Osteoblast (primary cell): ENCODE measurements around the gene SIPA1L2. TPM values are rescaled to one million over a fixed set of nuclear protein-coding genes. Genes with fewer than 3 reads are reported as not detected.
A peak's percentile ranks its signal among the peaks of the same experiment; 100 is the strongest.

Experiments
- DNase-seq: peaks from one replicate; pipeline ENCODE4 v3.0.0; 2011; ENCODE audit warnings: low spot score, mixed read lengths; ENCODE audit not compliant: insufficient read length; ENCODE audit errors: missing footprints
- H2AFZ ChIP-seq: 2 replicates; pipeline ENCODE4 v1.6.0; 2011; ENCODE audit warnings: mild to moderate bottlenecking, low read length
- H3K27ac ChIP-seq: 2 replicates; pipeline ENCODE4 v1.5.1; 2011; ENCODE audit warnings: mild to moderate bottlenecking, low read depth, low read length, moderate library complexity
- H3K27me3 ChIP-seq: 2 replicates; pipeline ENCODE4 v1.6.0; 2012; ENCODE audit warnings: mild to moderate bottlenecking, control low read depth, inconsistent platforms, low read length, moderate library complexity; ENCODE audit not compliant: insufficient read depth
- H3K36me3 ChIP-seq: 2 replicates; pipeline ENCODE4 v1.5.1; 2011; ENCODE audit warnings: mild to moderate bottlenecking, low read length, control low read depth, moderate library complexity; ENCODE audit not compliant: insufficient read depth
- H3K4me1 ChIP-seq: 2 replicates; pipeline ENCODE4 v1.5.1; 2011; ENCODE audit warnings: mild to moderate bottlenecking, low read length, control low read depth, moderate library complexity; ENCODE audit not compliant: insufficient read depth
- H3K4me2 ChIP-seq: 2 replicates; pipeline ENCODE4 v1.6.0; 2011; ENCODE audit warnings: mild to moderate bottlenecking, low read length; ENCODE audit not compliant: insufficient read depth
- H3K4me3 ChIP-seq: fragments of 200-600 bp; sonication (generic); 3 replicates; pipeline ENCODE4 v1.5.1; 2012; ENCODE audit warnings: mild to moderate bottlenecking, low read length, inconsistent platforms; ENCODE audit not compliant: insufficient read depth
- H3K79me2 ChIP-seq: 2 replicates; pipeline ENCODE4 v1.6.0; 2012; ENCODE audit warnings: mild to moderate bottlenecking, low read length, control low read depth, inconsistent platforms; ENCODE audit not compliant: insufficient read depth
- H3K9me3 ChIP-seq: 2 replicates; pipeline ENCODE4 v1.5.1; 2011; ENCODE audit warnings: low read depth, low read length, control low read depth
- H4K20me1 ChIP-seq: 2 replicates; pipeline ENCODE4 v1.6.0; 2012; ENCODE audit warnings: mild to moderate bottlenecking, low read length, control low read depth; ENCODE audit not compliant: insufficient read depth
- total RNA-seq: library from RNA; depleted of rRNA; stranded (reverse); fragments of >200 nt; gene quantifications from 2 replicates; pipeline ENCODE4 v1.2.3, GENCODE V29; 2012
- TF ChIP-seq, protein P1 (sequence below): IDR thresholded peaks from 2 replicates; pipeline ENCODE4 v1.5.1; 2011; ENCODE audit warnings: mild to moderate bottlenecking, low read depth, low read length, moderate library complexity; ENCODE audit errors: extremely low read depth

SIPA1L2 gene
- total RNA-seq, 1 donor = 6.9 TPM

DNA sequence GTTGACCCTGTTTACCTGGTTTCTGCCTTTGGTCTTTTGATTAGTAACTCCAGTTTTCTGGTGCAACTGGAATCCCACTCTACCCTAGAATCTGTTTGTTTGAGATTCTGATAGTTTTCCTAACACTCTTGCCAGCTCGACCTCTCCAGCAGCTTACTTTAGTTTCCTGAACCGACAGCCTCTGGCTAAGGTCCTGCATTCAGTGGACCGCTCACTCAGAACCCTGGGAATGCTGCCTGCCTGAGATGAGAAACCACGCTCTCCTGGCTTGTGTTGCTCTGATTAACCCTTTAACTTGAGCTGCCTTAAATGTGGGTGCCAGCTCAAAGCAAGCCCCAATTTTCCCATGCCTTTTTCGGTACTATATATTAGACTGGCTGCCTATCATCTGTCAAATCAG lies 45.3 kb upstream of the SIPA1L2 start:
- Histone ChIP-seq H3K4me1 (no peaks in the 10 kb centered on the region), H4K20me1 (no peaks in the 10 kb centered on the region), H3K27ac (no peak overlapping the region), H3K36me3 (no peaks in the 10 kb centered on the region), H3K4me2 (no peak overlapping the region), H3K9me3 (no peaks in the 10 kb centered on the region), H3K4me3 (no peak overlapping the region), H3K79me2 (no peaks in the 10 kb centered on the region), H3K27me3 (no peaks in the 10 kb centered on the region), H2AFZ (no peak overlapping the region)
- TF ChIP-seq, protein P1, sequence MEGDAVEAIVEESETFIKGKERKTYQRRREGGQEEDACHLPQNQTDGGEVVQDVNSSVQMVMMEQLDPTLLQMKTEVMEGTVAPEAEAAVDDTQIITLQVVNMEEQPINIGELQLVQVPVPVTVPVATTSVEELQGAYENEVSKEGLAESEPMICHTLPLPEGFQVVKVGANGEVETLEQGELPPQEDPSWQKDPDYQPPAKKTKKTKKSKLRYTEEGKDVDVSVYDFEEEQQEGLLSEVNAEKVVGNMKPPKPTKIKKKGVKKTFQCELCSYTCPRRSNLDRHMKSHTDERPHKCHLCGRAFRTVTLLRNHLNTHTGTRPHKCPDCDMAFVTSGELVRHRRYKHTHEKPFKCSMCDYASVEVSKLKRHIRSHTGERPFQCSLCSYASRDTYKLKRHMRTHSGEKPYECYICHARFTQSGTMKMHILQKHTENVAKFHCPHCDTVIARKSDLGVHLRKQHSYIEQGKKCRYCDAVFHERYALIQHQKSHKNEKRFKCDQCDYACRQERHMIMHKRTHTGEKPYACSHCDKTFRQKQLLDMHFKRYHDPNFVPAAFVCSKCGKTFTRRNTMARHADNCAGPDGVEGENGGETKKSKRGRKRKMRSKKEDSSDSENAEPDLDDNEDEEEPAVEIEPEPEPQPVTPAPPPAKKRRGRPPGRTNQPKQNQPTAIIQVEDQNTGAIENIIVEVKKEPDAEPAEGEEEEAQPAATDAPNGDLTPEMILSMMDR = no peak
- no peak for DNase-seq

DNA sequence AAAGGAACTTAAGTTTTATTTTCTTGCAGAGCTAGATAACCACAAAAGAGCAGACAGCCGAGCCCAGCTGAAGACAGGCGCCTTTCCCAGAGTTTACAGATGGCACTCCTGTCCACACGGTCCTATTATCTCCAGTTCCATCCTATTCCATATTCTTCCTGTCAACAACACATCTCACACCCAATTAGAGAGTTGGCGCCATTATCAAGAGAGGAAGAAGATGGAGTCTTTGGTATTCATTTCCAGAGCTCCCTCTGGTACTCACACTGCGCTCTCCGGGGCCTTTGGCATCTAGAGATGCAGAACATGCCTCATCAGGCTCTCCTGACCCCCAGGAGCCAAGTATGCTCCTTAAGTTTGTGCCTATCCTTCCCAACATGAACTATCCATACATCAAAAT lies 43.3 kb upstream of the SIPA1L2 start:
- H3K27me3 ChIP-seq = no peaks in the 10 kb centered on the region
- TF ChIP-seq, protein P1 = no peak
- H2AFZ ChIP-seq = no peak overlapping the region
- no peak for DNase-seq
- no peaks in the 10 kb centered on the region for H3K4me1 ChIP-seq
- H3K79me2 ChIP-seq = no peaks in the 10 kb centered on the region
- no peaks in the 10 kb centered on the region for H3K9me3 ChIP-seq
- H3K36me3 ChIP-seq = no peaks in the 10 kb centered on the region
- H3K4me3 ChIP-seq = no peak overlapping the region
- H4K20me1 ChIP-seq = no peaks in the 10 kb centered on the region
- no peak overlapping the region for H3K4me2 ChIP-seq
- no peak overlapping the region for H3K27ac ChIP-seq

DNA sequence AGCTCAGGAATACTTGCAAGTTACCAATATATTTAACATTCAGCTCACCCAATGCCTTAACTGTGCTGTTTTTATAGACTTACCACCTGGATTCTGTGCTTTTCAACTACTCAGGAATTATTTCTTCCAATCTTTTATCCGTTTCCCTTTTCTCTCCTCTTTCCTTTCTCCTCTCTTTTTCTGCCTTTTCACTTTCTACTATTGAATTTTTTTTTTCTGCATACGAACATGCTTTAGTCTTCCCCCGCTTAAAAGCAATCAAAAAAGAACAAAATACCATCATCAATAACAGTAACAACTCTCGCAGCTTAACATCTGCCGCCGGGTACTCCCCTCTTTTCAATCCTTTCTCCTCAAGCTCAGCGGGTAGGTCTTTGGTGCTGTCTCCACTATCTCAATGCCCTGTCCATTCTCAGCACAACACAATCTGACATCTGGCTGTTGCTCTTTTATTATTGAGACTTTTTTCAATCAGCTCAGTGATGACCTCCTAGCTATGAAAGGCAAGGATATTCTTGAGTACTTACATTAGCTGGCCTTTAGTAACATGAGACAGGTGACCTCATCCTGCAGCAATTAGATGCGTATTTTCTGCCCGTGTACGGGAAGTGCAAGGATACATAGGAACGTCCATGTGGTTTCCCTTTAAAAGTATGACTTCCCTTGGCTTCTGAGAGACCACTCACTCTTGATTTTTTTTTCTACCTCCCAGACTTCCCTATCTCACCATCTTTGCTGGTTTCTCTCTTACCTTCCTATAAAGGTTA lies 40.2 kb upstream of the SIPA1L2 start:
- no peaks in the 10 kb centered on the region for H4K20me1 ChIP-seq
- no peaks in the 10 kb centered on the region for H3K9me3 ChIP-seq
- H3K4me3 ChIP-seq = no peak overlapping the region
- no peak overlapping the region for H3K27ac ChIP-seq
- H3K36me3 ChIP-seq = no peaks in the 10 kb centered on the region
- TF ChIP-seq, protein P1 = no peak
- peak overlapping the region; percentile 4 for H3K4me2 ChIP-seq
- H3K27me3 ChIP-seq = no peaks in the 10 kb centered on the region
- no peaks in the 10 kb centered on the region for H3K79me2 ChIP-seq
- DNase-seq = no peak
- no peak overlapping the region for H2AFZ ChIP-seq
- H3K4me1 ChIP-seq = no peaks in the 10 kb centered on the region

DNA sequence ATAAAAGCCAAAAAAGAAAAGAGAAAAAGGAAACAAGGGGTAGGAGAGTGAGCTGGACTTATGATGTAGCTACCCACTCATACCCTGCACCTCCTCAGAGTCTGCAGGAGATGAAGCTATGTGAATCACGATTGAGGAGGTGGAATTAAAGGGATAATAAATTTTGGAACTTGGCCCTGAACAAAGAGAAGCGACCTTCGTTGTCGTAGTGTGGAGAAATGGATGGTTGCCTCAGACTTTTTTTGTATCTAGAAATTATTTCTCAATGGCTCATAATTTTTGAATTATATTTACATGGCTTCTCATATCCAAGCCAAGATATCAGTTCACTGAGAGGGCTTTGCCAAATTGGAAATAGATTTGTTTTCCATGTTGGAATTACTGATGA lies 37.8 kb upstream of the SIPA1L2 start:
- H3K27ac ChIP-seq = no peak overlapping the region
- no peaks in the 10 kb centered on the region for H3K4me1 ChIP-seq
- no peaks in the 10 kb centered on the region for H3K79me2 ChIP-seq
- H3K36me3 ChIP-seq = no peaks in the 10 kb centered on the region
- H3K4me3 ChIP-seq = no peak overlapping the region
- no peak overlapping the region for H3K4me2 ChIP-seq
- DNase-seq = no peak
- TF ChIP-seq, protein P1 = no peak
- H3K9me3 ChIP-seq = no peaks in the 10 kb centered on the region
- H4K20me1 ChIP-seq = no peaks in the 10 kb centered on the region
- H2AFZ ChIP-seq = no peak overlapping the region
- no peaks in the 10 kb centered on the region for H3K27me3 ChIP-seq
